ENCODE data around the gene DDI1.

GRCh38 chr11:104036995-104037394, 555 bp downstream of the DDI1 start:
- peak; percentile 31 to 80; a peak in 2 of 4 replicates for TF ChIP-seq REST (IDR thresholded peaks at IDR 0.05; ENCODE audit: insufficient read depth in 1 of 2, low read depth in 2 of 2, low read length in 2 of 2)
- no peak for TF ChIP-seq POLR2AphosphoS5 (IDR thresholded peaks at IDR 0.05; ENCODE audit: low read depth, low read length)
